Activated CD8-positive, alpha-beta memory T cell treated with anti-CD3 and anti-CD28 coated beads, Interleukin-2, amount 50 U/mL, for 24 hours (primary cell): Measurements from ENCODE around the gene SLC38A9.

Experiments
- DNase-seq: peaks from one replicate; pipeline ENCODE4 v3.0.0-alpha.2; 2020; ENCODE audit errors: extremely low read depth

The SLC38A9 gene

DNA sequence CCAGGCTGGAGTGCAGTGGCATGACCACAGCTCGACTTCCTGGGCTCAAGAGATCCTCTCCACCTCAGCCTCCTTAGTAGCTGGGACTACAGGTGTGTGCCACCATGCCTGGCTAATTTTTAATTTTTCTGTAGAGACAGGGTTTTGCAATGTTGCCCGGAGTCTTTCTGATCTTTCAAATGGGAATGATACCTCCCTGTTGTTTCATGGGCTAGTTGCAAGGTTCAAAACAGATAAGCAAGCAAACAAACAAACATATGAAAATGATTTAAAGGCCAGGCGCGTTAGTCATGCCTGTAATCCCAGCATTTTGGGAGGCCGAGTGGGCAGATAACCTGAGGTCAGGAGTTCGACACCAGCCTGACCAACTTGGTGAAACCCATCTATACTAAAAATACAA, 132.1 kb downstream of the SLC38A9 start:
- DNase-seq: no peak

DNA sequence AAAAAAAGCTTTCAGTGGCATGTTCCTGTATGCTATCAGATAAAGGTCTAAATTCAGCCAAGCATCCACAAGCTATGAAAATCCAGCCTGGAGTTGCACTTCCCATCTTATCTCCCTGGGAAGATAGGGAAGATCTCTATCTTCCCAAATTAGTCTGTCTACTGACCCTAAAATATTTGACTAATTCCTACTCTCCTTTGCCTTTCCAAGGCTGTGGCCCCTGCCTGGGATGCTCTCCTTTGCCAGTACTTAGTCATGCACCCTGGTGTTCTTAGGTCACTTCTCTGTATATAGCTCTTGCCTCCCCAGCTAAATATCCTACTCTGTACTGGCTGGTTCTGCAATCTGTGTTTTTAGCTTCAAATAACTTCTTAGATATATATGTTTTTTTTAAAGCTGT, 133.4 kb downstream of the SLC38A9 start:
- DNase-seq: no peak

- DNase-seq: no peak
These were observed 134.6 kb downstream of the SLC38A9 start for GRCh38 chr5:55577353-55578060.

GRCh38 chr5:55576661-55577060, 135.5 kb downstream of the SLC38A9 start:
- no peak for DNase-seq
